HepG2 (cell line): Measurements from ENCODE around the gene STK24. TPM values are rescaled to one million over a fixed set of nuclear protein-coding genes. Genes with fewer than 3 reads are reported as not detected.

Experiments
- ATAC-seq: fragments of 200-7000 bp; cut with Tn5 transposase; 3 replicates; pipeline ENCODE4 v1.9.1; 2020; ENCODE audit warnings: mild to moderate bottlenecking, moderate library complexity
- BruUV-seq: library from RNA; stranded (reverse); fragments of 400-500 nt; replicated peaks from 2 replicates; lab custom pipeline; 2021; lab: Mats Ljungman, UMichigan
- CTCF ChIA-PET: fragments of 300-600 bp; formaldehyde crosslinking; extraction: SDS; loops from one replicate; lab custom pipeline; 2021; ENCODE audit warnings: low total read pairs, inconsistent platforms, low intra/inter-chr PET ratio; lab: Yijun Ruan, JAX
- POLR2A ChIA-PET: fragments of 350-600 bp; sonication (Branson Sonifier 250); formaldehyde crosslinking; loops from one replicate; lab custom pipeline; 2020; ENCODE audit warnings: antibody characterized with exemption, inconsistent platforms; lab: Yijun Ruan, JAX
- DNase-seq: peaks from one replicate; pipeline ENCODE4 v3.0.0-alpha.2; 2015; ENCODE audit warnings: low spot score
- FAIRE-seq: peaks from 3 replicates; lab custom pipeline; 2011; peaks lifted over from hg19 to GRCh38; lab: Jason Lieb, UNC
- H2AFZ ChIP-seq: one replicate; pipeline ENCODE4 v1.6.1; 2011; ENCODE audit warnings: low read length, inconsistent platforms
- H3K27ac ChIP-seq: fragments of 300-600 bp; 3 replicates; pipeline ENCODE4 v1.8.0; 2011; ENCODE audit warnings: mixed run types, mild to moderate bottlenecking, mixed read lengths, low read length, inconsistent platforms; ENCODE audit not compliant: insufficient read depth; ENCODE audit errors: extremely low read length
- H3K27me3 ChIP-seq, 2 experiments: fragments of 200-600 bp in 1 of 2; 2 replicates in 1 of 2; 3 replicates in 1 of 2; pipeline versions ENCODE4 v1.6.0 to v1.8.0; 2011; ENCODE audit warnings: low read length in 2 of 2, mild to moderate bottlenecking in 2 of 2, moderate library complexity in 2 of 2, inconsistent platforms in 1 of 2; ENCODE audit not compliant: insufficient read depth in 2 of 2, control insufficient read depth in 1 of 2
- H3K36me3 ChIP-seq, 2 experiments: fragments of 200-600 bp in 1 of 2; replicated peaks in 1 of 2; 2 replicates in 1 of 2; 3 replicates in 1 of 2; pipeline versions ENCODE4 v1.5.1 to v1.8.0; 2011; ENCODE audit warnings: low read length in 2 of 2, inconsistent platforms in 1 of 2; ENCODE audit not compliant: insufficient read depth in 2 of 2, control insufficient read depth in 1 of 2
- H3K4me1 ChIP-seq: 2 replicates; pipeline ENCODE4 v1.5.1; 2012; ENCODE audit warnings: low read length, inconsistent platforms; ENCODE audit not compliant: insufficient read depth
- H3K4me2 ChIP-seq: 2 replicates; pipeline ENCODE4 v1.6.0; 2011; ENCODE audit warnings: low read depth, low read length, inconsistent platforms
- H3K4me3 ChIP-seq, 3 experiments: fragments of 200-600 bp in 1 of 3; sonication (generic), shearing (Covaris generic) in 1 of 3; replicated peaks in 1 of 3; 2 replicates each; pipeline ENCODE4 v1.5.1; 2011 to 2016; ENCODE audit warnings: low read length in 3 of 3, inconsistent platforms in 2 of 3, low read depth in 2 of 3, mild to moderate bottlenecking in 2 of 3, control low read depth in 1 of 3, mixed read lengths in 1 of 3; ENCODE audit not compliant: insufficient read depth in 1 of 3
- H3K79me2 ChIP-seq: one replicate; pipeline ENCODE4 v1.6.1; 2011; ENCODE audit warnings: low read length, inconsistent platforms; ENCODE audit not compliant: insufficient read depth
- H3K9ac ChIP-seq: 2 replicates; pipeline ENCODE4 v1.6.0; 2011; ENCODE audit warnings: mild to moderate bottlenecking, low read depth, low read length, inconsistent platforms; ENCODE audit not compliant: insufficient read depth
- H3K9me3 ChIP-seq: 2 replicates; pipeline ENCODE4 v1.5.1; 2012; ENCODE audit warnings: mild to moderate bottlenecking, low read length
- H4K20me1 ChIP-seq: 2 replicates; pipeline ENCODE4 v1.6.0; 2011; ENCODE audit warnings: inconsistent platforms, mild to moderate bottlenecking, low read length, moderate library complexity; ENCODE audit not compliant: insufficient read depth
- CREB1 ChIP-seq, 2 experiments: fragments of 450-650 bp in 1 of 2; IDR thresholded peaks; 2 replicates each; pipeline ENCODE4 v1.6.1; 2016 to 2017; ENCODE audit warnings: control low read depth in 1 of 2, mild to moderate bottlenecking in 1 of 2, missing compliant biosample characterization in 1 of 2, missing genetic modification characterization in 1 of 2
- DZIP1 ChIP-seq: sonication (generic); formaldehyde crosslinking; IDR thresholded peaks from 2 replicates; pipeline ENCODE4 v1.5.0; 2020; ENCODE audit warnings: mild to moderate bottlenecking, missing genetic modification reagents
- FOXA3 ChIP-seq: IDR thresholded peaks from 2 replicates; pipeline ENCODE4 v1.6.1; 2016; ENCODE audit warnings: missing genetic modification reagents, missing compliant biosample characterization
- RFXANK ChIP-seq: IDR thresholded peaks from 2 replicates; pipeline ENCODE4 v1.6.1; 2016
- SMARCC2 ChIP-seq: fragments of 450-650 bp; IDR thresholded peaks from 2 replicates; pipeline ENCODE4 v1.6.1; 2017; ENCODE audit warnings: antibody characterized with exemption, mild to moderate bottlenecking
- SOX13 ChIP-seq, 3 experiments: fragments of 450-650 bp in 1 of 3; sonication (generic) in 1 of 3; formaldehyde crosslinking in 1 of 3; IDR thresholded peaks in 2 of 3; conservative IDR thresholded peaks in 1 of 3; 2 replicates each; pipeline versions ENCODE4 v1.5.0 to v1.6.1; 2016 to 2020; ENCODE audit warnings: antibody characterized with exemption in 1 of 3, mild to moderate bottlenecking in 1 of 3, missing compliant biosample characterization in 1 of 3, missing genetic modification reagents in 1 of 3, moderate library complexity in 1 of 3
- STAG1 ChIP-seq: sonication (generic); formaldehyde crosslinking; IDR thresholded peaks from 2 replicates; pipeline ENCODE4 v1.4.0; 2020; ENCODE audit warnings: missing genetic modification reagents
- ZNF263 ChIP-seq: sonication (generic); formaldehyde crosslinking; IDR thresholded peaks from 2 replicates; pipeline ENCODE4 v1.4.0; 2020; ENCODE audit warnings: missing genetic modification reagents
- ZNF431 ChIP-seq: sonication (generic); formaldehyde crosslinking; IDR thresholded peaks from 2 replicates; pipeline ENCODE4 v1.9.0; 2022; ENCODE audit warnings: missing genetic modification reagents, low read depth, mild to moderate bottlenecking, borderline replicate concordance
- WGBS: methylation state at CpG from one replicate; pipeline ENCODE4 v1.1.6; 2017; ENCODE audit warnings: low lambda C conversion rate; 5-methylcytosine and 5-hydroxymethylcytosine counted together
- in situ Hi-C: cut with HindIII; loops from 2 replicates; pipeline ENCODE4 v1.10.0; 2017; ENCODE audit warnings: low pct_unique_long_range_greater_than_20kb; ENCODE audit not compliant: extremely low pct_ligation_motif_present
- intact Hi-C: fragments of 100-400 bp; cut with micrococcal nuclease; formaldehyde crosslinking; loops from one replicate; pipeline ENCODE4 v1.10.0; 2022; ENCODE audit not compliant: unreplicated experiment
- polyA plus RNA-seq, 8 experiments: library from polyadenylated mRNA; depleted of rRNA in 3 of 8; stranded (reverse) in 7 of 8; unstranded in 1 of 8; fragments of >200 nt; fragmentation: Illumina TruSeq in 4 of 8; extraction: Trizol in 4 of 8; gene quantifications; 2 replicates each; pipeline versions ENCODE4 v1.2.1 to v1.2.3, GENCODE V29; 2011 to 2016; ENCODE audit warnings: low read depth in 4 of 8, missing spikeins in 1 of 8, mixed read lengths in 1 of 8; ENCODE audit not compliant: insufficient read depth in 1 of 8
- total RNA-seq, 5 experiments: library from RNA; depleted of rRNA; stranded (reverse); fragments of >200 nt; fragmentation: Illumina TruSeq; extraction: Trizol; gene quantifications; 2 replicates each; pipeline ENCODE4 v1.2.3, GENCODE V29; 2016; ENCODE audit warnings: low read depth in 1 of 5
- TF ChIP-seq, protein P1 (sequence below): sonication (generic); formaldehyde crosslinking; IDR thresholded peaks from 2 replicates; pipeline ENCODE4 v1.4.0; 2020; ENCODE audit warnings: missing genetic modification reagents, borderline replicate concordance
- TF ChIP-seq, protein P2 (sequence below): sonication (generic); formaldehyde crosslinking; IDR thresholded peaks from 2 replicates; pipeline ENCODE4 v1.5.0; 2020; ENCODE audit warnings: mild to moderate bottlenecking, missing genetic modification reagents, moderate library complexity

The STK24 gene
- total and polyA plus RNA-seq, 2 of the 13 experiments (the other 11 are each of a cell fraction or from before 2014, with no cell fraction given), result 51.3 to 73.0 TPM

DNA sequence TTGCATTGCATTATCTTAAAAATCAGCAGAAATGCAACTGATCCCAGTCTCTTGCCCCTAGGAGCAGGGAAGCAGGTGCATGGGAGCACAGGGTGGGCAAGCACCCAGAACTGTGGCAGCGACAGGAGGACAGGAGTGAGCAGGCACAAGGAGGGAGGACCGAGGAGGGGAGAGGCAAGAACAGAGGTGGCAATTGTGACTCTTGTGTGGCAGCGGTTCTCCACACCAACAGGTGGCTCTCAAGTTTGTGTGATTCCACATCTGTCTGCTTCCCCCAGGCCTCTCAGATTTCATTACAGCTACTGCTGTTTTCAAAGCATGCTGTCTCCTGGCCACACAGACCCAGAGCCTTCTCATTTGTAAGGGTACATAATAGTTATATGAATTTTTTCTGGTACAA, 108.5 kb downstream of the STK24 start:
- in situ Hi-C loops (loop anchor here (10.0 kb wide), 1 partner anchor 376 kb away; no protein-coding TSS in a partner anchor), intact Hi-C loops (loop anchor here (2.0 to 5.0 kb wide), 2 partner anchors 184 to 204 kb away; no protein-coding TSS in a partner anchor)
- Histone ChIP-seq H3K4me2 (no peak overlapping the region), H3K9me3 (no peaks in the 10 kb centered on the region), H3K79me2 (peaks cover 4% of the 10 kb centered on the region), H3K4me3 (no peak overlapping the region), H3K9ac (no peak overlapping the region), H2AFZ (no peak overlapping the region), H3K36me3 (peaks cover 32 to 80% of the 10 kb centered on the region in 2 experiments), H3K27ac (no peak overlapping the region), H4K20me1 (peaks cover 14% of the 10 kb centered on the region), H3K4me1 (peaks cover 17% of the 10 kb centered on the region), H3K27me3 (no peaks in the 10 kb centered on the region)
- BruUV-seq, result no TSS peak
- 100% methylated on average over 3 of the region's 3 CpGs for WGBS
- POLR2A ChIA-PET, result no interaction called here
- DNase-seq, result no peak
- CTCF ChIA-PET, result no interaction called here
- FAIRE-seq, result no peak
- peak; percentile 28 for ATAC-seq
- no peak for TF ChIP-seq DZIP1 (CRISPR knock-in tag)
- TF ChIP-seq SMARCC2, result no peak
- TF ChIP-seq ZNF263 (CRISPR knock-in tag), result peak; percentile 12; the same call in 1 of the 2 replicates
- TF ChIP-seq ZNF431, result no peak
- peak; percentile 50; the same call in 1 of the 2 replicates for TF ChIP-seq STAG1 (CRISPR knock-in tag)
- TF ChIP-seq CREB1 (IDR thresholded peaks at IDR 0.05), result no peak
- no peak for TF ChIP-seq CREB1 (CRISPR knock-in tag; IDR thresholded peaks at IDR 0.05)
- TF ChIP-seq RFXANK, result no peak
- no peak for TF ChIP-seq SOX13 (IDR thresholded peaks at IDR 0.05)
- no peak for TF ChIP-seq SOX13 (CRISPR knock-in tag; conservative IDR thresholded peaks at IDR 0.05 in 1 of 2, IDR thresholded peaks at IDR 0.05 in 1 of 2)
- no peak for TF ChIP-seq FOXA3 (CRISPR knock-in tag)
- TF ChIP-seq, protein P1, sequence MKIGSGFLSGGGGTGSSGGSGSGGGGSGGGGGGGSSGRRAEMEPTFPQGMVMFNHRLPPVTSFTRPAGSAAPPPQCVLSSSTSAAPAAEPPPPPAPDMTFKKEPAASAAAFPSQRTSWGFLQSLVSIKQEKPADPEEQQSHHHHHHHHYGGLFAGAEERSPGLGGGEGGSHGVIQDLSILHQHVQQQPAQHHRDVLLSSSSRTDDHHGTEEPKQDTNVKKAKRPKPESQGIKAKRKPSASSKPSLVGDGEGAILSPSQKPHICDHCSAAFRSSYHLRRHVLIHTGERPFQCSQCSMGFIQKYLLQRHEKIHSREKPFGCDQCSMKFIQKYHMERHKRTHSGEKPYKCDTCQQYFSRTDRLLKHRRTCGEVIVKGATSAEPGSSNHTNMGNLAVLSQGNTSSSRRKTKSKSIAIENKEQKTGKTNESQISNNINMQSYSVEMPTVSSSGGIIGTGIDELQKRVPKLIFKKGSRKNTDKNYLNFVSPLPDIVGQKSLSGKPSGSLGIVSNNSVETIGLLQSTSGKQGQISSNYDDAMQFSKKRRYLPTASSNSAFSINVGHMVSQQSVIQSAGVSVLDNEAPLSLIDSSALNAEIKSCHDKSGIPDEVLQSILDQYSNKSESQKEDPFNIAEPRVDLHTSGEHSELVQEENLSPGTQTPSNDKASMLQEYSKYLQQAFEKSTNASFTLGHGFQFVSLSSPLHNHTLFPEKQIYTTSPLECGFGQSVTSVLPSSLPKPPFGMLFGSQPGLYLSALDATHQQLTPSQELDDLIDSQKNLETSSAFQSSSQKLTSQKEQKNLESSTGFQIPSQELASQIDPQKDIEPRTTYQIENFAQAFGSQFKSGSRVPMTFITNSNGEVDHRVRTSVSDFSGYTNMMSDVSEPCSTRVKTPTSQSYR (CRISPR knock-in tag), result no peak
- TF ChIP-seq, protein P2, sequence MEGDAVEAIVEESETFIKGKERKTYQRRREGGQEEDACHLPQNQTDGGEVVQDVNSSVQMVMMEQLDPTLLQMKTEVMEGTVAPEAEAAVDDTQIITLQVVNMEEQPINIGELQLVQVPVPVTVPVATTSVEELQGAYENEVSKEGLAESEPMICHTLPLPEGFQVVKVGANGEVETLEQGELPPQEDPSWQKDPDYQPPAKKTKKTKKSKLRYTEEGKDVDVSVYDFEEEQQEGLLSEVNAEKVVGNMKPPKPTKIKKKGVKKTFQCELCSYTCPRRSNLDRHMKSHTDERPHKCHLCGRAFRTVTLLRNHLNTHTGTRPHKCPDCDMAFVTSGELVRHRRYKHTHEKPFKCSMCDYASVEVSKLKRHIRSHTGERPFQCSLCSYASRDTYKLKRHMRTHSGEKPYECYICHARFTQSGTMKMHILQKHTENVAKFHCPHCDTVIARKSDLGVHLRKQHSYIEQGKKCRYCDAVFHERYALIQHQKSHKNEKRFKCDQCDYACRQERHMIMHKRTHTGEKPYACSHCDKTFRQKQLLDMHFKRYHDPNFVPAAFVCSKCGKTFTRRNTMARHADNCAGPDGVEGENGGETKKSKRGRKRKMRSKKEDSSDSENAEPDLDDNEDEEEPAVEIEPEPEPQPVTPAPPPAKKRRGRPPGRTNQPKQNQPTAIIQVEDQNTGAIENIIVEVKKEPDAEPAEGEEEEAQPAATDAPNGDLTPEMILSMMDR (CRISPR knock-in tag), result peak; percentile 45
